Gastroesophageal sphincter (tissue), 4 donors: ENCODE data around the gene ARMC7. TPM values are rescaled to one million over a fixed set of nuclear protein-coding genes. Genes with fewer than 3 reads are reported as not detected.

Experiments
- ATAC-seq: fragments of 150-250 bp; one replicate; pipeline ENCODE4 v1.9.1; 2016; ENCODE audit warnings: mild to moderate bottlenecking, moderate library complexity
- H3K27ac ChIP-seq, 4 donors: fragments of 200-600 bp; sonication (generic) in 3 of 4; 1 replicate in 3 of 4; 2 replicates in 1 of 4; pipeline ENCODE4 v1.5.1; 2016 to 2019
- H3K27me3 ChIP-seq: fragments of 200-600 bp; sonication (generic); one replicate; pipeline ENCODE4 v1.5.1; 2019
- H3K36me3 ChIP-seq, 2 donors: fragments of 200-600 bp; sonication (generic); one replicate each; pipeline ENCODE4 v1.5.1; 2019; ENCODE audit warnings: control low read depth in 1 of 2
- H3K4me1 ChIP-seq, 3 donors: fragments of 200-600 bp; sonication (generic); 1 replicate in 2 of 3; 2 replicates in 1 of 3; pipeline ENCODE4 v1.5.1; 2016 to 2019; ENCODE audit warnings: control low read depth in 2 of 3
- H3K4me3 ChIP-seq, 2 donors: fragments of 200-600 bp; sonication (generic); one replicate each; pipeline ENCODE4 v1.5.1; 2019; ENCODE audit warnings: mild to moderate bottlenecking in 1 of 2, moderate library complexity in 1 of 2
- H3K9me3 ChIP-seq, 3 donors: fragments of 200-600 bp; sonication (generic); one replicate each; pipeline ENCODE4 v1.5.1; 2017 to 2019; ENCODE audit warnings: control low read depth in 2 of 3
- CTCF ChIP-seq, 4 experiments: fragments of 200-600 bp in 2 of 4; fragments of 450-650 bp in 2 of 4; sonication (generic) in 1 of 4; IDR thresholded peaks; one replicate each; pipeline ENCODE4 v1.5.1; 2017 to 2019; ENCODE audit warnings: antibody characterized with exemption in 4 of 4, mild to moderate bottlenecking in 2 of 4, moderate library complexity in 2 of 4
- EP300 ChIP-seq: sonication (generic); formaldehyde crosslinking; IDR thresholded peaks from one replicate; pipeline ENCODE4 v1.6.1; 2017; ENCODE audit warnings: antibody characterized with exemption, mild to moderate bottlenecking
- POLR2A ChIP-seq, 2 donors: fragments of 450-650 bp; IDR thresholded peaks; one replicate each; pipeline ENCODE4 v1.6.1; 2017; ENCODE audit warnings: antibody characterized with exemption in 2 of 2, mild to moderate bottlenecking in 2 of 2, moderate library complexity in 1 of 2
- POLR2AphosphoS5 ChIP-seq: sonication (generic); formaldehyde crosslinking; IDR thresholded peaks from one replicate; pipeline ENCODE4 v1.6.1; 2017; ENCODE audit warnings: antibody characterized with exemption
- WGBS, 2 donors: methylation state at CpG; one replicate each; pipeline ENCODE4 v1.1.5; 2018; ENCODE audit warnings: low coverage in 1 of 2; 5-methylcytosine and 5-hydroxymethylcytosine counted together
- total RNA-seq, 4 donors: library from RNA; depleted of rRNA; stranded (reverse); fragments of >200 nt; gene quantifications; one replicate each; pipeline ENCODE4 v1.1.0, GENCODE V29; 2016

ARMC7 gene
- total RNA-seq, 4 donors from 2014 or later, result 2.4 to 6.1 (median 3.9) TPM

- Histone ChIP-seq H3K9me3 (no peaks in the 10 kb centered on the region), H3K27ac (peak overlapping the region in 3 of 4 donors; percentile 84 to 88 (median 86)), H3K27me3 (no peaks in the 10 kb centered on the region), H3K4me3 (peak overlapping the region; percentile 3 to 57), H3K36me3 (no peaks in the 10 kb centered on the region), H3K4me1 (peaks cover 0 to 24% (median 5%) of the 10 kb centered on the region in 3 donors)
- peak; percentile 91 for ATAC-seq
- TF ChIP-seq POLR2AphosphoS5 (peak; percentile 47), EP300 (no peak), POLR2A (IDR thresholded peaks at IDR 0.05) (peak in 1 of 2 donors; percentile 28), CTCF (IDR thresholded peaks at IDR 0.05) (peak in 3 of 4 experiments; percentile 26 to 43 (median 41))
- 8% methylated on average over 11 of the region's 53 CpGs; no CpG with 5 or more reads in 1 of the 2 donors for WGBS, 2 donors
Observed at GRCh38 chr17:75077496-75078283, 32.1 kb upstream of the ARMC7 start.

GRCh38 chr17:75078284-75079022 is 31.3 kb upstream of the ARMC7 start:
- no peaks in the 10 kb centered on the region for H3K36me3 ChIP-seq
- H3K27ac ChIP-seq, result peak overlapping the region in 3 of 4 donors; percentile 84 to 88 (median 86)
- 76 to 77% methylated on average over 3 to 12 of the region's 17 CpGs for WGBS, 2 donors
- ATAC-seq, result no peak
- H3K4me1 ChIP-seq, result peaks cover 0 to 24% (median 5%) of the 10 kb centered on the region in 3 donors
- no peak overlapping the region for H3K4me3 ChIP-seq
- TF ChIP-seq POLR2AphosphoS5 (no peak), CTCF (IDR thresholded peaks at IDR 0.05) (no peak), EP300 (no peak), POLR2A (IDR thresholded peaks at IDR 0.05) (no peak)
- no peaks in the 10 kb centered on the region for H3K27me3 ChIP-seq
- no peaks in the 10 kb centered on the region for H3K9me3 ChIP-seq

DNA sequence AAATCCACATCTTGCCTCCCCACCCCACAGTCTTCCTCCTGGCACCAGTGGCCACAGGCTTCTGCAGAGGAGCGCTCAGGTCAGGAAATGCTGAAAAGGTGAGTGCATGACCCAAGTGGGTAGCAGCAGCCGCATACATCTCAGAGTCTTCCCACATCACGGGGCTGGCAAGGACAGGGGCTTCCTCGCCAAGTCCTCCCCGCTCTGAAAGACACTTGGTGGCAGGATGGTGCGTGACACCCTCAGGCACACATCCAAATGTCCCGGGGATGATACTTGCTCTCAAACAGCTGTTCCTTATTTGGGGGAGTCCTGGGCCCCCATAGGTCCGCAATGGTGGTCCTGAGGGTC is 30.8 kb upstream of the ARMC7 start:
- H3K4me3 ChIP-seq, result no peak overlapping the region
- H3K27ac ChIP-seq, result no peak overlapping the region
- TF ChIP-seq CTCF (IDR thresholded peaks at IDR 0.05) (no peak), POLR2A (IDR thresholded peaks at IDR 0.05) (no peak), POLR2AphosphoS5 (no peak), EP300 (no peak)
- peaks cover 0 to 24% (median 5%) of the 10 kb centered on the region in 3 donors for H3K4me1 ChIP-seq
- no peaks in the 10 kb centered on the region for H3K36me3 ChIP-seq
- WGBS, 2 donors, result 80 to 100% methylated on average over 1 of the region's 8 CpGs
- ATAC-seq, result no peak
- H3K27me3 ChIP-seq, result no peaks in the 10 kb centered on the region
- no peaks in the 10 kb centered on the region for H3K9me3 ChIP-seq

GRCh38 chr17:75081611-75082540 is 27.9 kb upstream of the ARMC7 start:
- ATAC-seq, result no peak
- WGBS, 2 donors, result 75 to 85% methylated on average over 5 to 12 of the region's 13 CpGs

More at GRCh38 chr17:75081611-75082540, 27.9 kb upstream of the ARMC7 start:
- Histone ChIP-seq H3K27ac (no peak overlapping the region), H3K9me3 (no peaks in the 10 kb centered on the region), H3K4me3 (no peak overlapping the region), H3K27me3 (no peaks in the 10 kb centered on the region), H3K4me1 (peaks cover 0 to 21% (median 5%) of the 10 kb centered on the region in 3 donors), H3K36me3 (no peaks in the 10 kb centered on the region)
- no peak for TF ChIP-seq POLR2A (IDR thresholded peaks at IDR 0.05)
- no peak for TF ChIP-seq POLR2AphosphoS5
- TF ChIP-seq CTCF (IDR thresholded peaks at IDR 0.05), result no peak
- no peak for TF ChIP-seq EP300
